Measurements from ENCODE around the gene VPS18.

Gene VPS18

GRCh38 chr15:40900256-40901052, 6.2 kb downstream of the VPS18 start:
- Histone ChIP-seq H3K9me3 (no peaks in the 10 kb centered on the region), H3K36me3 (replicated peaks) (peaks cover 67% of the 10 kb centered on the region), H3K27me3 (ENCODE audit: low read depth) (no peaks in the 10 kb centered on the region), H3K4me1 (no peaks in the 10 kb centered on the region; the same call in 1 of the 2 replicates), H3K4me3 (no peak overlapping the region)
- DNase-seq (ENCODE audit: low spot score in 2 of 2) = no peak
- in situ Hi-C loops (cut with MboI; ENCODE audit: low sequenced_read_pairs) = loop anchor here (5.0 to 10.0 kb wide), 2 partner anchors 124 to 282 kb away; no protein-coding TSS in a partner anchor

GRCh38 chr15:40901053-40901443, 6.8 kb downstream of the VPS18 start:
- Histone ChIP-seq H3K4me3 (no peak overlapping the region), H3K27me3 (ENCODE audit: low read depth) (no peaks in the 10 kb centered on the region), H3K4me1 (0 out of 2 replicates have a peak, but pooled peaks cover 1% of the 10 kb centered on the region), H3K36me3 (replicated peaks) (peaks cover 61% of the 10 kb centered on the region), H3K9me3 (no peaks in the 10 kb centered on the region)
- no peak for DNase-seq (ENCODE audit: low spot score in 2 of 2)
- in situ Hi-C loops (cut with MboI; ENCODE audit: low sequenced_read_pairs) = loop anchor here (5.0 to 10.0 kb wide), 2 partner anchors 124 to 281 kb away; no protein-coding TSS in a partner anchor

GRCh38 chr15:40902605-40903561, 8.6 kb downstream of the VPS18 start:
- no peak for DNase-seq (ENCODE audit: low spot score in 2 of 2)

GRCh38 chr15:40904552-40905201, 10.4 kb downstream of the VPS18 start:
- Histone ChIP-seq H3K4me3 (no peak overlapping the region), H3K9me3 (no peaks in the 10 kb centered on the region), H3K36me3 (replicated peaks) (peaks cover 38% of the 10 kb centered on the region), H3K27me3 (ENCODE audit: low read depth) (no peaks in the 10 kb centered on the region), H3K4me1 (peaks cover 8% of the 10 kb centered on the region)
- no peak for DNase-seq (ENCODE audit: low spot score in 2 of 2)
- in situ Hi-C loops (cut with MboI; ENCODE audit: low sequenced_read_pairs) = loop anchor here (5.0 to 10.0 kb wide), 2 partner anchors 120 to 278 kb away; no protein-coding TSS in a partner anchor

More at GRCh38 chr15:40902605-40903561, 8.6 kb downstream of the VPS18 start:
- Histone ChIP-seq H3K4me1 (peaks cover 8% of the 10 kb centered on the region), H3K9me3 (no peaks in the 10 kb centered on the region), H3K36me3 (replicated peaks) (peaks cover 50% of the 10 kb centered on the region), H3K4me3 (no peak overlapping the region), H3K27me3 (ENCODE audit: low read depth) (no peaks in the 10 kb centered on the region)
- in situ Hi-C loops (cut with MboI; ENCODE audit: low sequenced_read_pairs) = loop anchor here (5.0 to 10.0 kb wide), 2 partner anchors 122 to 279 kb away; no protein-coding TSS in a partner anchor

- H3K36me3 ChIP-seq (replicated peaks) = peaks cover 22% of the 10 kb centered on the region
- peak; percentile 81 to 96 for DNase-seq (ENCODE audit: low spot score in 2 of 2)
- peak overlapping the region; percentile 17 for H3K4me3 ChIP-seq
- in situ Hi-C loops (cut with MboI; ENCODE audit: low sequenced_read_pairs) = loop anchor here (10.0 kb wide), 1 partner anchor 118 kb away; no protein-coding TSS in a partner anchor
- no peaks in the 10 kb centered on the region for H3K9me3 ChIP-seq
- H3K4me1 ChIP-seq = peaks cover 8% of the 10 kb centered on the region
- no peaks in the 10 kb centered on the region for H3K27me3 ChIP-seq (ENCODE audit: low read depth)
Observed at GRCh38 chr15:40906091-40906990, 12.1 kb downstream of the VPS18 start.

GRCh38 chr15:40906991-40907802, 12.9 kb downstream of the VPS18 start:
- peak in 1 of 2 experiments; percentile 21 for DNase-seq (ENCODE audit: low spot score in 2 of 2)
- Histone ChIP-seq H3K4me1 (peaks cover 8% of the 10 kb centered on the region), H3K27me3 (ENCODE audit: low read depth) (no peaks in the 10 kb centered on the region), H3K9me3 (no peaks in the 10 kb centered on the region), H3K36me3 (replicated peaks) (peaks cover 22% of the 10 kb centered on the region), H3K4me3 (no peak overlapping the region; the same call in 1 of the 2 replicates)
- in situ Hi-C loops (cut with MboI; ENCODE audit: low sequenced_read_pairs) = loop anchor here (10.0 kb wide), 1 partner anchor 118 kb away; no protein-coding TSS in a partner anchor

GRCh38 chr15:40908095-40908494, 13.8 kb downstream of the VPS18 start:
- Histone ChIP-seq H3K27me3 (ENCODE audit: low read depth) (no peaks in the 10 kb centered on the region), H3K4me3 (no peak overlapping the region), H3K4me1 (peaks cover 8% of the 10 kb centered on the region), H3K36me3 (replicated peaks) (peaks cover 13% of the 10 kb centered on the region), H3K9me3 (no peaks in the 10 kb centered on the region)
- in situ Hi-C loops (cut with MboI; ENCODE audit: low sequenced_read_pairs) = loop anchor here (10.0 kb wide), 1 partner anchor 117 kb away; no protein-coding TSS in a partner anchor
- no peak for DNase-seq (ENCODE audit: low spot score in 2 of 2)

- DNase-seq (ENCODE audit: low spot score in 2 of 2) = no peak
- no peak overlapping the region for H3K4me3 ChIP-seq
- H3K36me3 ChIP-seq (replicated peaks) = no peaks in the 10 kb centered on the region; the same call in 1 of the 2 replicates
- H3K4me1 ChIP-seq = peaks cover 8% of the 10 kb centered on the region
- no peaks in the 10 kb centered on the region for H3K9me3 ChIP-seq
- no peaks in the 10 kb centered on the region for H3K27me3 ChIP-seq (ENCODE audit: low read depth)
- in situ Hi-C loops (cut with MboI; ENCODE audit: low sequenced_read_pairs) = loop anchor here (10.0 kb wide), 1 partner anchor 115 kb away; no protein-coding TSS in a partner anchor
Observed at GRCh38 chr15:40909662-40910630, 15.7 kb downstream of the VPS18 start.

GRCh38 chr15:40911141-40911540, 16.9 kb downstream of the VPS18 start:
- in situ Hi-C loops (cut with MboI; ENCODE audit: low sequenced_read_pairs) = no loop called here
- H3K9me3 ChIP-seq = no peaks in the 10 kb centered on the region

GRCh38 chr15:40911693-40912092, 17.4 kb downstream of the VPS18 start:
- no peaks in the 10 kb centered on the region for H3K36me3 ChIP-seq (replicated peaks)
- DNase-seq (ENCODE audit: low spot score in 2 of 2) = no peak
- H3K27me3 ChIP-seq (ENCODE audit: low read depth) = no peaks in the 10 kb centered on the region
- peaks cover 3% of the 10 kb centered on the region for H3K4me1 ChIP-seq
- in situ Hi-C loops (cut with MboI; ENCODE audit: low sequenced_read_pairs) = no loop called here
- H3K4me3 ChIP-seq = no peak overlapping the region
- H3K9me3 ChIP-seq = no peaks in the 10 kb centered on the region

More at GRCh38 chr15:40911141-40911540, 16.9 kb downstream of the VPS18 start:
- no peak overlapping the region for H3K4me3 ChIP-seq
- no peaks in the 10 kb centered on the region for H3K36me3 ChIP-seq (replicated peaks)
- DNase-seq (ENCODE audit: low spot score in 2 of 2) = peak in 1 of 2 experiments; percentile 52
- H3K4me1 ChIP-seq = peaks cover 6% of the 10 kb centered on the region
- no peaks in the 10 kb centered on the region for H3K27me3 ChIP-seq (ENCODE audit: low read depth)

- no peaks in the 10 kb centered on the region for H3K36me3 ChIP-seq (replicated peaks)
- DNase-seq (ENCODE audit: low spot score in 2 of 2) = no peak
- in situ Hi-C loops (cut with MboI; ENCODE audit: low sequenced_read_pairs) = no loop called here
- H3K4me3 ChIP-seq = no peak overlapping the region
- no peaks in the 10 kb centered on the region for H3K9me3 ChIP-seq
- H3K4me1 ChIP-seq = no peaks in the 10 kb centered on the region
- no peaks in the 10 kb centered on the region for H3K27me3 ChIP-seq (ENCODE audit: low read depth)
Observed at GRCh38 chr15:40912478-40912877, 18.2 kb downstream of the VPS18 start.
